ENCODE measurements around the gene QSOX2. TPM values are rescaled to one million over a fixed set of nuclear protein-coding genes. Genes with fewer than 3 reads are reported as not detected.

Gene QSOX2
- total RNA-seq, 2 experiments from 2014 or later = 50.0 to 57.5 TPM

DNA sequence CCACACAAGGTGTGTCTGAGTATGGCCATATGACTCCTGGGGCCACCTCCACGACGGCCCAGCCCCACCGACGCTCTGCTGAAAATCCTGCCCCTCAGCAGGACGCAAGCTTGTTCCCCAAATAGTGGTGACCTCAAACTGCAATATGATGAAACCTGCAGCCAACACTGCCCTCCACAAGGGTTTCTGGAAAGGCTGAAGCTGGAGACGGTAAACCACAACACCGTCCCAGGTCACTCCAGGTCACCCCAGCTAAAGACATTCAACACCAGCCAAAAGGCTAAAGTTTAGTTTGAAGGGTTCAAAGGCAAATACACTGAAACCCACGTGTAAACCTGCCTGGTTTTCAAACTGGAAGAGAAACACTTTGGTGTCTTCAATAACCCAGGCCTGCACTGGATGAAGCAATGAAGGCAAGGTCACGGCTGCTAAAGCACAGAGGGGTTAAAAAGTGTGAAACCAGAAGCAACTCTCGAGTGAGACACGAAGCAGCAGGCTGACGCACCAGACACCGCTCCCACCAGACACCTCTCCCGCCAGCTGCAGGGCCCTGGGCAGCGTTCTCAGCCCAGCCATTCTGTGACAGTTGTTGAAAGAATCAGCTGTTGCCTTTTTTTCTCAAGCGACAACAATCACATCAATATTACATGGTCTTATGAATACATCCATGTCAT is 38.9 kb downstream of the QSOX2 start:
- Histone ChIP-seq H3K4me1 (ENCODE audit: insufficient read depth, low read length, poor library complexity, severe bottlenecking) (peaks cover 3% of the 10 kb centered on the region), H3K9me3 (ENCODE audit: low read length) (no peaks in the 10 kb centered on the region), H4K20me1 (ENCODE audit: insufficient read depth, low read length) (peaks cover 4% of the 10 kb centered on the region; the same call in 1 of the 2 replicates), H3K9me2 (ENCODE audit: insufficient read depth, low read length) (no peaks in the 10 kb centered on the region), H3K79me2 (ENCODE audit: insufficient read depth, low read depth, low read length) (no peaks in the 10 kb centered on the region), H3K4me3 (ENCODE audit: low read depth, low read length, poor library complexity, severe bottlenecking) (no peak overlapping the region), H3K4me2 (ENCODE audit: low read length) (no peak overlapping the region), H3K36me3 (ENCODE audit: insufficient read depth, low read length) (peaks cover 46% of the 10 kb centered on the region; the same call in 1 of the 2 replicates), H2AFZ (ENCODE audit: low read length) (no peak overlapping the region), H3K27ac (ENCODE audit: low read depth, low read length, poor library complexity, severe bottlenecking) (no peak overlapping the region)
- TF ChIP-seq, protein P1, sequence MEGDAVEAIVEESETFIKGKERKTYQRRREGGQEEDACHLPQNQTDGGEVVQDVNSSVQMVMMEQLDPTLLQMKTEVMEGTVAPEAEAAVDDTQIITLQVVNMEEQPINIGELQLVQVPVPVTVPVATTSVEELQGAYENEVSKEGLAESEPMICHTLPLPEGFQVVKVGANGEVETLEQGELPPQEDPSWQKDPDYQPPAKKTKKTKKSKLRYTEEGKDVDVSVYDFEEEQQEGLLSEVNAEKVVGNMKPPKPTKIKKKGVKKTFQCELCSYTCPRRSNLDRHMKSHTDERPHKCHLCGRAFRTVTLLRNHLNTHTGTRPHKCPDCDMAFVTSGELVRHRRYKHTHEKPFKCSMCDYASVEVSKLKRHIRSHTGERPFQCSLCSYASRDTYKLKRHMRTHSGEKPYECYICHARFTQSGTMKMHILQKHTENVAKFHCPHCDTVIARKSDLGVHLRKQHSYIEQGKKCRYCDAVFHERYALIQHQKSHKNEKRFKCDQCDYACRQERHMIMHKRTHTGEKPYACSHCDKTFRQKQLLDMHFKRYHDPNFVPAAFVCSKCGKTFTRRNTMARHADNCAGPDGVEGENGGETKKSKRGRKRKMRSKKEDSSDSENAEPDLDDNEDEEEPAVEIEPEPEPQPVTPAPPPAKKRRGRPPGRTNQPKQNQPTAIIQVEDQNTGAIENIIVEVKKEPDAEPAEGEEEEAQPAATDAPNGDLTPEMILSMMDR (conservative IDR thresholded peaks at IDR 0.05; ENCODE audit: low read length) = no peak
- TF ChIP-seq EZH2phosphoT487 (IDR thresholded peaks at IDR 0.05; ENCODE audit: borderline replicate concordance, low read depth, low read length) = no peak
- intact Hi-C loops (cut with micrococcal nuclease; ENCODE audit: unreplicated experiment) = no loop called here
- ChIA-PET CTCF (ENCODE audit: unreplicated experiment) (interaction anchor here (0.5 kb wide), 1 partner anchor 8 kb away, joined by 8 read pairs; no protein-coding TSS in a partner anchor), POLR2A (interaction anchor here (1.0 kb wide), 1 partner anchor 16 kb away, joined by 3 read pairs; no protein-coding TSS in a partner anchor)
- no peak for DNase-seq (ENCODE audit: low spot score)
- TSS peak; percentile 73 for BruUV-seq (replicated peaks)

DNA sequence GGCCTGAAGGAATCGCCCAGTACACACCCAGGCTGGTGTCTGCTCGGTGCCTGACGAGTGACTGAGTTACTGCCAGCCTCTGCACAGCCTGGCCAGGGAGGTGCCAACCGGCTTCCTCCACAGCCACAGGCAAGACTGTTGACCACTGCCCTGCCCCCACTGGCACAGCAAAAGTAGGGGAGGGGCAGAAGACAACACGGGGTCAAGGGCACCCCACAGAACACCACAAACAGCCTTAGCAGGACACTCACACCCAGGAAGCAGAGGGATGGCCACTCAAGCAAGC is 40.0 kb downstream of the QSOX2 start:
- no peaks in the 10 kb centered on the region for H3K9me3 ChIP-seq (ENCODE audit: low read length)
- H3K79me2 ChIP-seq (ENCODE audit: insufficient read depth, low read depth, low read length) = no peaks in the 10 kb centered on the region
- peaks cover 4% of the 10 kb centered on the region; the same call in 1 of the 2 replicates for H4K20me1 ChIP-seq (ENCODE audit: insufficient read depth, low read length)
- CTCF ChIA-PET (ENCODE audit: unreplicated experiment) = no interaction called here
- intact Hi-C loops (cut with micrococcal nuclease; ENCODE audit: unreplicated experiment) = no loop called here
- no TSS peak for BruUV-seq (replicated peaks)
- TF ChIP-seq, protein P1 (conservative IDR thresholded peaks at IDR 0.05; ENCODE audit: low read length) = no peak
- no peak for TF ChIP-seq EZH2phosphoT487 (IDR thresholded peaks at IDR 0.05; ENCODE audit: borderline replicate concordance, low read depth, low read length)
- POLR2A ChIA-PET = interaction anchor here (1.0 kb wide), 1 partner anchor 17 kb away, joined by 3 read pairs; no protein-coding TSS in a partner anchor
- H3K27ac ChIP-seq (ENCODE audit: low read depth, low read length, poor library complexity, severe bottlenecking) = no peak overlapping the region
- no peak for DNase-seq (ENCODE audit: low spot score)
- H2AFZ ChIP-seq (ENCODE audit: low read length) = no peak overlapping the region
- no peaks in the 10 kb centered on the region for H3K9me2 ChIP-seq (ENCODE audit: insufficient read depth, low read length)
- H3K4me3 ChIP-seq (ENCODE audit: low read depth, low read length, poor library complexity, severe bottlenecking) = no peak overlapping the region
- no peaks in the 10 kb centered on the region for H3K4me1 ChIP-seq (ENCODE audit: insufficient read depth, low read length, poor library complexity, severe bottlenecking)
- peaks cover 36% of the 10 kb centered on the region; the same call in 1 of the 2 replicates for H3K36me3 ChIP-seq (ENCODE audit: insufficient read depth, low read length)
- no peak overlapping the region for H3K4me2 ChIP-seq (ENCODE audit: low read length)
